Measurements from ENCODE around the gene RFX1.
"Not testable (repeated sequence)": the region's sequence is repeated elsewhere in the genome, so short reads cannot be mapped to it uniquely, and the experiment has no call there.

The RFX1 gene

DNA sequence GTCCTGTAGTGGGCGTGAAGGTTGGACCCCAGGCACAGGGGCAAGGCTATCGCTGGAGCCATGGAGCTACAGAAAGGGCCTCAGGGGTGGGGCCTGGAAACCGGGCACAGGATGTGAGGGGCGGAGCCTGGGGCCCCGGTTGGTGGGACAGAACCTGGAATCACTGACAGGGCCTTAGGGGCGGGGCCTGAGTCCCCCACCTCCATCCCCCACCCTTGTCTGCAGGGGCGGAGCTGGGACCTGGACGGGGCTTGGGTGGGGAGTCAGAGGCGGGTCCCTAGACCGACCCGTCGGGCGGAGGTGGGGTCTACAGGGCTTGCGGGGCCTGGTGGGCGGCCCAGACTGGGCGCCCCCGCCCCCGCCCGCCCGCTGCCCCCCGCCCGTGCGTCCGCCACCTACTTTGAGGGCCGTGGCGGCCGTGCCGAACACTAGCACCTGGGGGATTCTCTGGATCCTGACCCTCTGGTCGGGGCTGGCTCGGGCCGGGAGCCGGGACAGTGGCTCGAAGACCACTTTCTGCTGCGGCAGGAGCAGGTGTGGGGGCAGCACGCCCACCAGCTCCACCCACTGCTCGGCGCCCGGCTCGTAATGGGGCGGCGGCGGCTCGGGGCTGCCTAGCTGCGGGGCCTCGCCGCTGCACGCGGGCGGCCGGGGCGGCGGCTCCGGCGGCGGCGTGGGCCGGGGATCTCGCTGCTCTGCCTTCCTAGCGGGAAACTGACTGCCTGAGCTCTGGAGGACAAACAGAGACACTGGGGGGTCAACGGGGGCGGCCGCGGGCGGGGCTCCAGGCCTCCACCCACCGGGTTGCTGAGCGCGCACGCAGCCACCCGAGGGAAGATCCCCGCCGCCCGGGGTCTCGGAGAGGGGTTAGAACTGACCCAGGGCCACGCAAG, 27.5 kb downstream of the RFX1 start:
- peak in 1 of 2 donors; percentile 42 for DNase-seq

DNA sequence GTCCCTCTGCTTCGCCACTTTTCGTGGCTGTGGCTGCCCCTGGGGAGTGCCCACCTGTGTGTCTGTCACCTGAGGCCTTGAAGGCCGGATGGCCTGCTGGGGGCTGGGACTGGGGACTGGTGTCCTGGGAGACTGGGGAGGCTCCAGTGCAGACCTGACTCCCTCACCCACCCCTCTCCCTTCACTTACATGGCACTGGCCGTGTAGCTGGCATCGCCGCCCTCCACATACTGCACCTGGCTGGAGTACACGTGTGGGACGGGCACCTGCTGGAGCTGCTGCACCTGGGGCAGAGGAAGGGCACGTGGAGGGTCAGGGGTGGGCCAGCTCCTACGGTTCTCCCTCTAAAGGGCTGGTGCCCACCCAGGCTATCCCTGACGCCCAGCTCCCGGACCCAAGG, 28.3 kb downstream of the RFX1 start:
- no peak for DNase-seq

DNA sequence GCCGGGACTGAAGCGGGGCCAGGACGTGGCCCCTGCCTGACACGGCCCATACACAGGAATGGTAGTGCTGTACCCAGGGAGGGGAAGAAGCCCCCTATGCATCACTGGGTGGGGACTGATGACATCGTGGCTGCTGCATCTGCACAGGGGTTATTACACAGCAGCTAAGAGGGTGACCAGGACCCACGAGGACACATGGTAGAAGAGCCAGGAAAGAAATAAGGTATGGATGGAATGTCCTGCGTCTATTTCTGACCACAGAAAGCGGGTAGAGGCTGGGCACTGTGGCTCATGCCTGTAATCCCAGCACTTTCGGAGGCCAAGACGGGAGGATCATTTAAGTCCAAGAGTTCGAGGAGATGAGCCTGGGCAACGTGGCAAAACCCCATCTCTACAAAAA, 29.7 kb downstream of the RFX1 start:
- no peak for DNase-seq

DNA sequence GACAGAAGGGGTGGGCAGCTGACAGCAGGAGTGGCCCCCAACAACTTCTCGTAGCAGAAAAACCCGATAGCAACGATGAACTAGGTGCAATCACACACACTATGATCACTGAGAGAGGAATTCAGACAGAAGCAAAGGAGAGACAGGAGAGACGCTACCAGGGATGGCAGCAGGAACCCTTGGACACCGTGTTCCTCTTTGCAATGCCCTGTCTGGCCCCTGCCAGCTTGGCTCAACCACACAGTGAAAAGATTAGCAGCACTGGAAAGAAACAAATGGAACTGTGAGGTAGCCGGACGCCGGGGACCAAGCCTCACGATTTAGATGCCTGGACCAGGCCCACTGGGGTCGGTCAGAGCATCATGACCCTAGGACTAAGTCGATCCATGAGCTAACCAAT, 30.2 kb downstream of the RFX1 start:
- no peak for DNase-seq

DNA sequence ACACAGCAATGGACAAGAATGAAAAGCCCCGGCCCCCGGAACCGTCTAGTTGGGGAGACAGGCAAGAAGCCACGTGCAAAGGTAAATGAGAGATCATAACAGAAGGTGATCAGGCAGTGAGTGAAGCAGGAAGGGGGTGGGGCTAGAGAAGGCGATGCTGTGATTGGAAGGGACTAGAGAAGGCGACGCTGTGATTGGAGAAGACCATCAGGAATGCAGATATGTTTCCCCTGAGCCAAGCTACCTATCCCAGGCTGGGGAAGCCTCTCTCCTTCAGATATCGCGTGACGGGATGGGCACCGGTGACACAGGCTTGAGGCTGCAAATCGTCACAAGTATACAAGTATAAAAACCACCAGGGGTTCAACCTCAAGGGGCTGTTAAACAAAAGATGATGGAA, 32.0 kb downstream of the RFX1 start:
- no peak for DNase-seq

DNA sequence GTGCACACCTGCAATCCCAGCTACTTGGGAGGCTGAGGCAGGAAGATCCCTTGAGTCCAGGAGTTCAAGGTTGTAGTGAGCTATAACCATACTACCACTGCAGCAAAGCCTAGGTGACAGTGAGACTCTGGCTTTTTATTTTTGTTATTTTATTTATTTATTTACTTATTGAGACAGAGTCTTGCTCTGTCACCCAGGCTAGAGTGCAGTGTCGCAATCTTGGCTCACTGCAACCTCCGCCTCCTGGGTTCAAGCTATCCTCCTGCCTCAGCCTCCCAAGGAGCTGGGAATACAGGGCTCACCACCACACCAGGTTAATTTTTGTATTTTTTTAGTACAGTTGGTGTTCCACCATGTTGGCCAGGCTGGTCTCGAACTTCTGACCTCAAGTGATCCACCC, 32.6 kb downstream of the RFX1 start:
- DNase-seq = not testable (repeated sequence)

DNA sequence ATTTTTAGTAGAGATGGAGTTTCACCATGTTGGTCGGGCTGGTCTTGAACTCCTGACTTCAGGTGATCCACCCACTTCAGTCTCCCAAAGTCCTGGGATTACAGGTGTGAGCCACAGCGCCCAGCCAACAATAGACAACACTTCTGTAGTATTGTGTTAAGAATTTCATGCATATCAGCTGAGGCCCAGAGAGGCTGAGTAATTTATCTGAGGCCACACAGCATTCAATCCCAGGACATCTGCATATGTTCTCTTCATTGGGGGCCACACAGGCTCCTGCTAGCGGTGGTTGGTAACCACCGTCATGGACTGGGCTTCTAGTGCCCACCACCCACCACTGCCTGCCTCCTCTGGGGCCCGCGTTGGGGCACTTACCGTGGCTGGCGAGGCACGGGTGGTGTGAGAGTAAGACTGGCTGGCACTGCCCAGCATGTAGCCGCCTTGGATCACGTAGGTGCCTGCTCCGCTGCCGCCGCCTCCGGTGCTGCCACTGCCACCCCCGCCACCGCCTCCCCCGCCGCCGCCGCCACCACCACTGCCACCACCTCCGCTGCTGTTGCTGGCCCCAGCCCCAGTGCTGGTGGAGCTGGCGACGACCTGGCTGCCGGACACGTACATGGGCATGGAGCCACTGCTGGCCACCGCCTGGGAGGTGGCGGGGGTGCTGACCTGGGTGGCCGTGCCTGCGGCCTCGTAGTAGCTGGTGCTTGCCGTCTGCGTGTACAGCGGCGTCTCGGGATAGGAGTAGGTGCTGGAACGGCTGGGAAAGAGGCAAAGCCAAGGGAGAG, 33.6 kb downstream of the RFX1 start:
- DNase-seq = no peak

DNA sequence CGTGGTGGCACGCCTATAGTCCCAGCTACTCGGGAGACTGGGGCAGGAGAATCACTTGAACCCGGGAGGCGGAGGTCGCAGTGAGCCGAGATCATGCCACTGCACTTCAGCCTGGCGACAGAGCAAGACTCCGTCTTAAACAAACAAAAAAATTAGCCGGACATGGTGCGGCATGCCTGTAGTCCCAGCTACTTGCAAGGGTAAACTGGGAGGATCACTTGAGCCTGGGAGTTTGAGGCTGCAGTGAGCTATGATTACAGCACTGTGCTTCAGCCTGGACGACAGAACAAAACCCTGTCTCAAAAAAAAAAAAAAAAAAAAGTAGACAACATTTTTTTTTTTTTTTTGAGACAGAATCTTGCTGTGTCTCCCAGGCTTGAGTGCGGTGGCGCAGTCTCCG, 34.3 kb downstream of the RFX1 start:
- DNase-seq = not testable (repeated sequence)

DNA sequence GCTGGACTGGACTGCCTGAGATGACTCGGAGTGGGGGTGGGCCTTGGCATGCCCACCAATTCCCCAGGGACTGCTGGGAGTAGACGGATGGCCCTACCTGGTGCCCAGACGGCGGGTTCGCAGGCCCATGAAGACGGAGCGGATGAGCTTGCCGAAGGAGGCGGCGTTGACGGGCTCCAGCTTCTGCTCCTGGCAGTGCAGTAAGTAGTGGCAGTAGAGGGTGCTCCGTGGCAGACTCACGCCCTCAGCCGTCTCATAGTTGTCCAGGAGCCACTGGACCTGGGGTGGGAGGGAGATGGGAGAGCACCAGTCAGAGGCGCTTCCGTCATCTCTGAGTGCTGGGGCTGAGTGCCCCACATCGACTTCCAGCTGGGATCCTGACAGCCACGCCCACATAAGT, 36.2 kb downstream of the RFX1 start:
- DNase-seq = no peak

DNA sequence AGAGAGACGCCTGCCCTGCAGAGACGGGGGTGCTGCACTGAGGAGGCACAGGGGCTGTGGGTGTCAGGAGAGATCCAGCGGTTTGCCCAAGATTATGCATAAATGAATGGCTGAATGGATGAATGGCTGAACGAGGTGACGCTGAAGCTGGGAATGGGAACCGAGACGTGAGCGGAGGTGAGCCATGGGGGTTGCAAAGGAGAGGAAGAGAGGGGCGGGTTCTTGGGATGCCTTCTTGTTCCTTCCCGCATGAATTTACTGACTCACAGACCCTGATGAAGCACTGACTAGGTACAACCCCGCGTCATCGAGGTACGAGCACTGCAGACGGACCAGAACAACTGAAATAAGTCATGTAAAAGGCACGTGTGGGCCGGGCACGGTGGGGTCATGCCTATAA, 37.1 kb downstream of the RFX1 start:
- no peak for DNase-seq

DNA sequence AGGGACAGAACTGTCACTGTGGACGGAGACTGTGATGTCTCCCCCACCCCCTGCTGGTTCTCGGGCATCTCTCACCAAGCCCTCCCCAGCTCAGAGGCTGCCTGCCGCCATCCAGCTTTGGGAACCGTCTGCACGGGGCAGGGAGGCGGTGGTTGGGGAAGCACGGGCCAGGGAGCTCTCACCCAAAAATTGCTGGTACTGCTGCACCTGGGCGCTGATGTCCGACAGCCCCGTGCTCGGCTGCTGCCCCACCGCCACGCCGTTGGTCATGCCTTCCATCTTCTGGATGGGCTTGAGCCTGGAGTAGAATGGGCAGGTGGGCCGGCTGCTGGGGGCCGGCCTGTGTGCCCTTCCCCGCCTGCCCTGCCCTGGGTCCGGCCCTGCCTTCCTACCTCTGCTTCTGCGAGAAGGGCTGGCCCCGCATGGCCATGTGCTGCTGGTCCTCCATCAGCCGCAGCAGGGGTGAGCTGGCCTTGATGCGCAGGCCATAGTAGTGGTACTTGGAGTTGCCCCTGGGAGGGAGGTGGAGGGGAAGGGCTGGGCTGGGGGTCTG, 37.7 kb downstream of the RFX1 start:
- DNase-seq = no peak

DNA sequence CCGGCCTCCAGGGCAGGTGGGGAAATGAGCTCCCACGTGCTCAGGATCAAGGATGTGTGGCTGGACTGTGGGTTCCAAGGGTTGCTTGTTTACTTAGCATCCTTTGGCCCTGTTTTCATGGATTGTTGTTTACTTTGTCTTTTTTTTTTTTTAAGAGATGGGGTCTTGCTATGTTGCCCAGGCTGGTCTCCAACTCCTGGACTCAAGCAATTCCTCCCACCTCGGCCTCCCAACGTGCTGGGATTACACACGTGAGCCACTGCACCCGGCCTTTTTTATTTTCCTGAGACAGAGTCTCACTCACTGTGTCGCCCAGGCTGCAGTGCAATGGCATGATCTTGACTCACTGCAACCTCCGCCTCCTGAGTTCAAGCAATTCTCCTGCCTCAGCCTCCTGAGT, 38.9 kb downstream of the RFX1 start:
- not testable (repeated sequence) for DNase-seq

DNA sequence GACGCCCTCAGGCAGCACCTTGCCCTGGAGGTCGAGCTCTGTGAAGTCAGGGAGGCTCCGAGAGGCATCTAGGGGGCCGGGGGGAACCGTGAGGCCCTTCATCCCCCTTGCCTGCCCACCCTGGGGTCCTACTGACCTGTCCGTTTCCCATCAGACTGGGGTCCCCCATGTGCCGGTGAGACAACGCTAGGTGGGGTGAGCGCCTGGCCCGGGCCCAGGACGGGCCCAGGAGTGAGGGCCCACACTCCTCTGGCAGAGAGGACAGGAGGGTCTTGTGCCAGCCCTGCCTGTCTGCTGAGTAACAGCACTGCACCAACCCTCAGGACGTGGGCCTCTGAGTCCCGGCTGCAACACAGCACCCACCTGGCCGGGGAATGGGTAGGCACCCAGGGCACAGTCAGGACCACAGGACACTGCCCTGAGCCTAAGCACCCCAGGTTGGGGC, 39.4 kb downstream of the RFX1 start:
- DNase-seq = no peak

DNA sequence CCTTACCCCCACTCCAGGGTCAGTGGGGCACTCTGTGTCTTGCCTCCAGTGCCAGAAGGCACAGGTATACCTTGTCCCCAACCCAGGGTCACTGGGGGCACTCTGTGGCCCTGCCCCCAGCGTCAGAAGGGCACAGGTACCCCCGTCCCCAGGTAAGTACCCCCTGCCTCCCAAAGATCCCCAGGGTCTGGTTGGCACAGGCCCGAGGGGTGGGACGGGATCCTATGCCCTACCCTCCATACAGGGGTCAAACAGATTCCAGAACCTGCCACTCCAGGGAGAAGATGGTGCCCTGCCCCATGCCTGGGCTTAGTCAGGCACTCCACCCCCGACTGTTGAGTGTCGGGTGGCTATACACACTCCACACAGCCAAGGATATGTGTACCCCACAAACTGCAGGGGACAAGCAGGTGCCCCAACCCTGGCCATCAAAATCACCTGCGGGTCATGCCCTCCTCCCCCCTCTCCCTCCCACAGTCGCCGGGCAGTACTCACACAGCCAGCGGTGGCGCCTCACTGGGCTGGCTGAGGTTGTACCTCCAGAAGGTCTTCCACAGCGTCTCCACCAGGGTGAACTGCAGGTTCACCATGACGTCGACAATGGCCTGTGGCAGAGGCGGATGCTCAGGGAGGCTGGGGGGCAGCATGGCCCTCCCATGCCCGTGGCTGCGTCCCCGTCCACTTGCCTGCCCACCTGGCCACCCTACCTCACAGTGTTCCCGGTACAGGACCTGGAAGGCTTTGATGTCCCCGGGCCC, 40.0 kb downstream of the RFX1 start:
- no peak for DNase-seq

DNA sequence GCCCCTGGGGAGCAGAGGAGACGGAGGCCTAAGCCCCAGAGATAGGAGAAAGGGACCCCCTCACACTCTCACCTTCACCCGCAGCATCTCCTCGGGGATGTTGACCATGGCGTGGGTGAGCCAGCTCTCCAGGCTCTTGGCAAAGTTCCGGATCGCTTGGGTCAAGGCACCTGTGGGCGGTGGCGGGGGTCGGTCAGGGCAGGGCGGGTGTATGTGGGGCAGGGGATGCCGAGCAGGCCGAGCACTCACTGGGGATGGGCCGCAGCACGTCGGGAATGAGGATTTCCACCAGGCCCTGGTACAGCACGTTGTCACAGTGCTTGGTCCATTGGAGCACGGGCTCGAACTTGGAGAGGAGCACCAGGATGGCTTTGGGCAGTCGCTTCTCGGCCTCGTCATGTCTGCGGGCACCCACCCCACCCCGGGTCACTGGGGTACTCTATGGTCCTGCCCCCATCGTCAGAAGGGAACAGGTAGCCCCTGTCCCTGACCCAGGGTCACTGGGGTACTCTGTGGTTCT, 40.7 kb downstream of the RFX1 start:
- DNase-seq = no peak

DNA sequence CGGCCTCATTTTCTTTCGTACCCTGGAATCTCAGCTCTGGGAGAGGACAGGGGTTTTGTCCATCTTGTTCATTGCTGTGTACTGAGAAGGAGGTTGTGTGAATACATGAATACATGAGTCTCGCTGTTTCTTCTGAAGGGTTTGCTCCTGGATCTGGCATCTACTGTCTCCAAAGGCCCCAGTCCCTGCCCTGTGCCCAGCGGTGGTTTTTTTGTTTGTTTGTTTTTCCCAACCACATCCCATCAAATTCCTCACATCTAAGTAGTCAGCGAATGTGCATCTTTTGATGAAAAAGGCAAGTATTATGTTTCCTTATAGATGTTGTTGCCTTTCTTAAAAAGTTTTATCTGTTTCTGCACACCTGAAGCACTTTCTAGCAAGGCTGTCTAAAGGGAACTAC, 41.3 kb downstream of the RFX1 start:
- DNase-seq = no peak

DNA sequence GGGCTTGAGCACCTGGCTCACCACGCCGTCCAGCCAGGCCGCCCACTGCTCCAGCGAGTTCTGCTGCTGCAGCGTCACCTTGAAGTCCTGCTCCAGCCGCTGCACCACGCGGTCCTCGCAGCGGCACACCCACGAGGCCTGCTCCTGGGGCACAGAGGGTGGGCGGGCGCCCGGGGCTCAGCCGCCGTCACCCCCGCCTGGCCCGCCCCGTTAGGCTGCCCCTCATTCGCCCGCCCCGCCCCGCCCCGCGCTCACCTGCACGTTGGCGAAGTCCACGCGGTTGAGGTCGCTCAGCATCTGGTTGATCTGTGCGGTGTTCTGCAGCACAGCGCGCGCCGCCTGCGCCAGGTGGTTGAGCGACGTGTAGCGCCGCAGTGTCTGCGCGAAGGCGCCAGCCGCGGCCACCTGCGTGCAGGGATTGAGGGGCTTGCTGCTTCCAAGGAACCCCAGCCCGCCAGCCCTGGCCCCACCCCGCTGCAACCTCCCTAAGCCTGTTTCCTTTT, 42.5 kb downstream of the RFX1 start:
- DNase-seq = no peak

DNA sequence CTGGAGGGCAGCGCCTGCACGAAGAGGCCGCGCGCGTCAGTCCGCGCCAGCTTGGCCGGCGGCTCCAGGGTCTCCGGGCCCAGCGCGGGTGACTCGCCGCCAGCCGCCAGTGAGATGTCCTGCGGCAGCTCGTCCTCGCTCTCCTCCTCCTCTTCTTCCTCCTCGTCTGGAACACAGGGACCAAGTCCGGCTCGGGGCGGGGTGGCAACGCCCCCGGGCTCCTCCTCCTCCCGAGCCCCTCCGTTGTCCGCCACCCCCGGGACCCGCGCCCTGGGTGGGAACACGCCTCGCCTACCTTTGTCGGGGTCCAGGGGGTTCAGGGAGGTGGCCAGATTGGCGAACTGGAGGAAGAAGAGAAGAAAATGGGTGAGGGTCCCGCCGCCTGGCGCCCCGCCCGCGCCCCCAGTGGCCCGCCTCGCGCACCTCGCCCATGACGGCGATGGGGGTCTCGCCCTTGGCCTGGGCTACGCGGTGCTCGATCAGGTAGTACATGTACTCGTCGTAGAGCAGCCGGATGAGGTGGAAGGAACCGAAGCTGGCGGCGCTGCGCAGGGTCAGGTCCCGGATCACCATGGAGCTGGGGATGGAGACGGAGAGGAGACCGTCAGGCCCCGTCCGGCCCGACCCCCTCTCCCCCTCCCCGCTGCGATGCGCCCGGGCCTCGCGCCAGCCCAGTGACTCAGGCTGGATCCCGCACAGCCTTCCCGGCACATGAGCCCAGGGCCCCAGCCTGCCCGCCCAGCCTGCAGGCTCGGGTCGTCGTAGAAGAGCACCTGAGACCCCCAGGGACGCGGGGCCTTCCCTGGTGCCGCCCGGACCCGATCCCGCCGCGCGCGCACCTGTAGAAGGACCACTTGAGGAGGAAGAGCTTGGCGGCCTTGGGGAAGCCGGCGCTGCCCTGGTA, 43.2 kb downstream of the RFX1 start:
- no peak for DNase-seq

DNA sequence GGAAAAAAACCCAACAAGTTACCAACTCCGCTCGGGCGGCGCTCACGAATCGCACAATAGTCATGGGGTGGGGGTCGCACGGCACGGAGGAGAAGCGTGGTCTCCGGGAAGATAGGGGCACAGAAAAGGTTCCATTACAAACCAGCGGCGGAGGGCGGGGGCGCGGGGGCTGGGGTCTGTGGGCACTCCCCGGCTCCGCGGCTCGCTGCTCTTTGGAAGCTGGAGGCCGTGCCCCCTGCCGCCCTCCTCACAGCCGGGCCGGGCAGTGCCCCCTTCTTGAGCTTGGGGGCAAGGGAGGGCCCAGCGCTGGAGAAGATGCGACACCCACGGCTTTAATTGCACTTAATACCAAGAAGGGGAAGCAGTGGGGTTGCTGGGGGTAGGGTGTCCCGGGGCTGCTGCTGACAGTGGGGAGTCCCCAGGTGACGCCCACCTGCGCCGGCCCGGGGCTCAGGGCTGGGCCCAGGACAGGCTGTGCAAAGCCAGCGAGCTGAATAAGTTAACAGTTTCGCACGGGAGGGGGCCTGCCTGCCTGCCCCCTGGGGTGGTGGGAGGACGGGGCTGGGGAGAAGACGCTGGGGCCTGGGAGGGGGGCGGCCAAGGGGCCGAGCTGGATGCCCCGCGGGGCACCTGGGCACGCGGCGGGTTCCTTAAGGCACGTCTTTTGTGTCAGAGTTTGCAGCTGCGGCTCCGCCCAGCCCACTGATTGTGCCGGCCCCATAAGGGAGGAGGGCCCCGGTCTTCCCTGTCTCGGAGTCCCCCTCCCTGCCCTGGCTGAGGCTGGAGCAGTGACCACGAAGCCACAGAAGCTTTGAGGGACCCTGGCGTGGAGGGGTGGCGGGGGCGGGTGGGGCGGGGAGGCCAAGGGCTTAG, 44.1 kb downstream of the RFX1 start:
- DNase-seq = no peak
